GM23338 (cell line): Measurements from ENCODE around the gene DHX58. TPM values are rescaled to one million over a fixed set of nuclear protein-coding genes. Genes with fewer than 3 reads are reported as not detected.

ENCODE experiments used
- ATAC-seq: fragments of 200-7000 bp; cut with Tn5 transposase; 3 replicates; pipeline ENCODE4 v1.9.1; 2020
- DNase-seq: peaks from one replicate; pipeline ENCODE4 v3.0.0-alpha.2; 2015; ENCODE audit warnings: low spot score
- H2AFZ ChIP-seq: fragments of 200-600 bp; sonication (generic); 2 replicates; pipeline ENCODE4 v1.8.0; 2016; ENCODE audit warnings: antibody characterized with exemption, mild to moderate bottlenecking, moderate library complexity
- H3F3A ChIP-seq: fragments of 200-600 bp; sonication (generic); replicated peaks from 2 replicates; pipeline ENCODE4 v1.8.0; 2017; ENCODE audit warnings: antibody characterized with exemption, mixed run types, low read depth
- H3K27ac ChIP-seq: fragments of 200-600 bp; sonication (generic); 2 replicates; pipeline ENCODE4 v1.6.1; 2016; ENCODE audit warnings: low read depth
- H3K27me3 ChIP-seq: fragments of 200-600 bp; sonication (generic); 2 replicates; pipeline ENCODE4 v1.8.0; 2016; ENCODE audit warnings: mild to moderate bottlenecking, mixed run types, moderate library complexity; ENCODE audit not compliant: insufficient read depth
- H3K36me3 ChIP-seq: fragments of 200-600 bp; sonication (generic); 2 replicates; pipeline ENCODE4 v1.8.0; 2016; ENCODE audit warnings: mild to moderate bottlenecking; ENCODE audit not compliant: insufficient read depth
- H3K4me1 ChIP-seq: fragments of 200-600 bp; sonication (generic); 2 replicates; pipeline ENCODE4 v1.8.0; 2016; ENCODE audit warnings: mild to moderate bottlenecking, moderate library complexity; ENCODE audit not compliant: insufficient read depth
- H3K4me2 ChIP-seq: fragments of 200-600 bp; sonication (generic); 2 replicates; pipeline ENCODE4 v1.7.1; 2017; ENCODE audit warnings: mixed run types
- H3K4me3 ChIP-seq: fragments of 200-600 bp; sonication (generic); 2 replicates; pipeline ENCODE4 v1.6.1; 2016; ENCODE audit warnings: mixed run types
- H3K79me2 ChIP-seq: fragments of 200-600 bp; sonication (generic); replicated peaks from 2 replicates; pipeline ENCODE4 v1.8.0; 2017; ENCODE audit warnings: mild to moderate bottlenecking; ENCODE audit not compliant: insufficient read depth
- H3K9me2 ChIP-seq: fragments of 200-600 bp; sonication (generic); 2 replicates; pipeline ENCODE4 v1.8.0; 2017; ENCODE audit not compliant: insufficient read depth
- H4K20me1 ChIP-seq: fragments of 200-600 bp; sonication (generic); replicated peaks from 2 replicates; pipeline ENCODE4 v1.8.0; 2017; ENCODE audit warnings: mild to moderate bottlenecking; ENCODE audit not compliant: insufficient read depth
- H3K27ac Mint-ChIP-seq: 2 replicates; pipeline ENCODE4 v1.8.0; 2020; ENCODE audit warnings: inconsistent platforms, mild to moderate bottlenecking, moderate library complexity, mixed read lengths
- H3K27me3 Mint-ChIP-seq: 3 replicates; pipeline ENCODE4 v1.8.0; 2022; ENCODE audit warnings: low read depth, mild to moderate bottlenecking, moderate library complexity, mixed read lengths, inconsistent platforms; ENCODE audit not compliant: insufficient read depth, poor library complexity
- H3K36me3 Mint-ChIP-seq: 3 replicates; pipeline ENCODE4 v1.8.0; 2021; ENCODE audit warnings: low read depth, mild to moderate bottlenecking, inconsistent platforms, moderate library complexity, mixed read lengths
- H3K4me1 Mint-ChIP-seq: 3 replicates; pipeline ENCODE4 v1.8.0; 2020; ENCODE audit warnings: mild to moderate bottlenecking, inconsistent platforms, mixed read lengths
- H3K4me3 Mint-ChIP-seq: 3 replicates; pipeline ENCODE4 v1.8.0; 2021; ENCODE audit warnings: moderate library complexity, mild to moderate bottlenecking, inconsistent platforms, mixed read lengths
- H3K9me3 Mint-ChIP-seq: 3 replicates; pipeline ENCODE4 v1.8.0; 2020; ENCODE audit warnings: moderate library complexity, mild to moderate bottlenecking, inconsistent platforms, mixed read lengths
- CREB1 ChIP-seq: fragments of 250-450 bp; sonication (Bioruptor Pico); IDR thresholded peaks from 2 replicates; pipeline ENCODE4 v1.5.0; 2020; ENCODE audit warnings: low read depth, mild to moderate bottlenecking, moderate library complexity
- ETS1 ChIP-seq: IDR thresholded peaks from 2 replicates; pipeline ENCODE4 v1.6.1; 2016; ENCODE audit warnings: antibody characterized with exemption
- EZH2 ChIP-seq: fragments of 200-600 bp; sonication (generic); IDR thresholded peaks from one replicate; pipeline ENCODE4 v1.8.0; 2017; ENCODE audit warnings: antibody characterized with exemption, mild to moderate bottlenecking, low read depth; ENCODE audit not compliant: unreplicated experiment
- EZH2phosphoT487 ChIP-seq: fragments of 200-600 bp; sonication (generic); IDR thresholded peaks from one replicate; pipeline ENCODE4 v1.8.1; 2018; ENCODE audit warnings: antibody characterized with exemption; ENCODE audit not compliant: unreplicated experiment
- JUNB ChIP-seq: IDR thresholded peaks from one replicate; pipeline ENCODE4 v1.6.1; 2016; ENCODE audit warnings: antibody characterized with exemption; ENCODE audit not compliant: unreplicated experiment
- POLR2AphosphoS5 ChIP-seq: IDR thresholded peaks from 2 replicates; pipeline ENCODE4 v1.6.1; 2016; ENCODE audit warnings: antibody characterized with exemption, low read depth
- REST ChIP-seq: IDR thresholded peaks from one replicate; pipeline ENCODE4 v1.6.1; 2018; ENCODE audit warnings: antibody characterized with exemption; ENCODE audit not compliant: unreplicated experiment
- STAT1 ChIP-seq: IDR thresholded peaks from one replicate; pipeline ENCODE4 v1.6.1; 2016; ENCODE audit warnings: antibody characterized with exemption; ENCODE audit not compliant: unreplicated experiment
- ZNF114 ChIP-seq: fragments of 250-450 bp; sonication (Bioruptor Pico); IDR thresholded peaks from 2 replicates; pipeline ENCODE4 v1.5.0; 2020; ENCODE audit warnings: mild to moderate bottlenecking, moderate library complexity
- ZNF462 ChIP-seq: fragments of 250-450 bp; sonication (Bioruptor Pico); IDR thresholded peaks from 2 replicates; pipeline ENCODE4 v1.5.0; 2020; ENCODE audit warnings: mild to moderate bottlenecking, moderate library complexity
- polyA plus RNA-seq: library from polyadenylated mRNA; unstranded; fragments of >200 nt; fragmentation: Nextera tagmentation; extraction: Ambion mirVana; gene quantifications from 2 replicates; pipeline ENCODE4 v1.2.1, GENCODE V29; 2016
- total RNA-seq: library from RNA; depleted of rRNA; stranded (reverse); fragments of >200 nt; shearing (Covaris generic); gene quantifications from 2 replicates; pipeline ENCODE4 v1.2.3, GENCODE V29; 2014

Gene DHX58
- total and polyA plus RNA-seq, 2 experiments from 2014 or later, result 4.1 to 6.6 TPM

GRCh38 chr17:42160531-42160910 is 48.0 kb upstream of the DHX58 start:
- Histone ChIP-seq H3K79me2 (no peaks in the 10 kb centered on the region), H4K20me1 (no peaks in the 10 kb centered on the region; the same call in 1 of the 2 replicates), H2AFZ (no peak overlapping the region), H3K27me3 (no peaks in the 10 kb centered on the region), H3K4me1 (peaks cover 9% of the 10 kb centered on the region), H3K4me3 (no peak overlapping the region), H3F3A (peaks cover 7% of the 10 kb centered on the region; the same call in 1 of the 2 replicates), H3K4me2 (no peak overlapping the region), H3K9me2 (no peaks in the 10 kb centered on the region), H3K36me3 (no peaks in the 10 kb centered on the region), H3K27ac (no peak overlapping the region)
- no peaks in the 10 kb centered on the region; the same call in 2 of the 3 replicates for H3K36me3 Mint-ChIP-seq
- no peaks in the 10 kb centered on the region for H3K9me3 Mint-ChIP-seq
- TF ChIP-seq EZH2phosphoT487, result no peak
- no peak for TF ChIP-seq POLR2AphosphoS5
- no peak for TF ChIP-seq STAT1
- TF ChIP-seq CREB1 (CRISPR knock-in tag), result no peak
- no peak for TF ChIP-seq REST
- no peak for TF ChIP-seq ETS1
- TF ChIP-seq EZH2, result no peak
- no peak overlapping the region for H3K4me3 Mint-ChIP-seq
- H3K27ac Mint-ChIP-seq, result no peak overlapping the region
- no peak for ATAC-seq
- peaks cover 9% of the 10 kb centered on the region for H3K27me3 Mint-ChIP-seq
- DNase-seq, result no peak
- peaks cover 16% of the 10 kb centered on the region for H3K4me1 Mint-ChIP-seq

GRCh38 chr17:42159796-42160530 is 47.4 kb upstream of the DHX58 start:
- Histone ChIP-seq H2AFZ (no peak overlapping the region), H3F3A (peaks cover 9% of the 10 kb centered on the region; the same call in 1 of the 2 replicates), H3K4me1 (peaks cover 9% of the 10 kb centered on the region), H4K20me1 (no peaks in the 10 kb centered on the region; the same call in 1 of the 2 replicates), H3K9me2 (no peaks in the 10 kb centered on the region), H3K27me3 (no peaks in the 10 kb centered on the region), H3K27ac (no peak overlapping the region), H3K36me3 (no peaks in the 10 kb centered on the region), H3K4me2 (no peak overlapping the region), H3K4me3 (no peak overlapping the region), H3K79me2 (no peaks in the 10 kb centered on the region)
- DNase-seq, result no peak
- H3K36me3 Mint-ChIP-seq, result no peaks in the 10 kb centered on the region; the same call in 2 of the 3 replicates
- peaks cover 12% of the 10 kb centered on the region for H3K27me3 Mint-ChIP-seq
- peaks cover 18% of the 10 kb centered on the region for H3K4me1 Mint-ChIP-seq
- H3K4me3 Mint-ChIP-seq, result no peak overlapping the region
- H3K9me3 Mint-ChIP-seq, result no peaks in the 10 kb centered on the region
- ATAC-seq, result no peak
- H3K27ac Mint-ChIP-seq, result no peak overlapping the region
- no peak for TF ChIP-seq JUNB
- TF ChIP-seq EZH2, result no peak
- TF ChIP-seq ZNF462, result no peak
- TF ChIP-seq ZNF114 (CRISPR knock-in tag), result no peak
